Thoracic aorta (tissue), 2 donors: ENCODE data around the gene KXD1. TPM values are rescaled to one million over a fixed set of nuclear protein-coding genes. Genes with fewer than 3 reads are reported as not detected.
"Not testable (repeated sequence)": the region's sequence is repeated elsewhere in the genome, so short reads cannot be mapped to it uniquely, and the experiment has no call there.

ENCODE experiments used
- ATAC-seq: fragments of 150-250 bp; one replicate; pipeline ENCODE4 v1.8.0; 2017; ENCODE audit warnings: low read depth; ENCODE audit not compliant: insufficient number of reproducible peaks, low FRiP score
- DNase-seq: peaks from one replicate; pipeline ENCODE4 v3.0.0-alpha.2; 2020; ENCODE audit warnings: low spot score
- H3K27ac ChIP-seq, 2 donors: fragments of 200-600 bp; sonication (generic); 1 replicate in 1 of 2; 2 replicates in 1 of 2; pipeline ENCODE4 v1.5.1; 2016; ENCODE audit warnings: mild to moderate bottlenecking in 2 of 2, moderate library complexity in 2 of 2
- H3K27me3 ChIP-seq: fragments of 200-600 bp; sonication (generic); replicated peaks from 2 replicates; pipeline ENCODE4 v1.6.0; 2016; ENCODE audit warnings: mild to moderate bottlenecking; ENCODE audit not compliant: insufficient read depth
- H3K36me3 ChIP-seq: fragments of 200-600 bp; sonication (generic); one replicate; pipeline ENCODE4 v1.5.1; 2016
- H3K4me1 ChIP-seq, 2 donors: fragments of 200-600 bp; sonication (generic); 1 replicate in 1 of 2; 2 replicates in 1 of 2; pipeline versions ENCODE4 v1.5.1 to v1.6.0; 2016; ENCODE audit warnings: low read depth in 2 of 2, mild to moderate bottlenecking in 1 of 2; ENCODE audit not compliant: control insufficient read depth in 1 of 2
- H3K4me3 ChIP-seq: fragments of 200-600 bp; sonication (generic); 2 replicates; pipeline ENCODE4 v1.5.1; 2016; ENCODE audit warnings: mild to moderate bottlenecking
- H3K9me3 ChIP-seq: fragments of 200-600 bp; sonication (generic); 2 replicates; pipeline ENCODE4 v1.5.1; 2016
- total RNA-seq, 2 donors: library from RNA; depleted of rRNA; stranded (reverse); fragments of >200 nt; gene quantifications; one replicate each; pipeline versions ENCODE4 v1.1.0 to v1.2.3, GENCODE V29; 2016
- TF ChIP-seq, protein P1 (sequence below): fragments of 200-600 bp; sonication (generic); IDR thresholded peaks from one replicate; pipeline ENCODE4 v1.5.1; 2019; ENCODE audit warnings: antibody characterized with exemption

KXD1 gene
- total RNA-seq, 2 donors from 2014 or later = 99.6 to 174 TPM

DNA sequence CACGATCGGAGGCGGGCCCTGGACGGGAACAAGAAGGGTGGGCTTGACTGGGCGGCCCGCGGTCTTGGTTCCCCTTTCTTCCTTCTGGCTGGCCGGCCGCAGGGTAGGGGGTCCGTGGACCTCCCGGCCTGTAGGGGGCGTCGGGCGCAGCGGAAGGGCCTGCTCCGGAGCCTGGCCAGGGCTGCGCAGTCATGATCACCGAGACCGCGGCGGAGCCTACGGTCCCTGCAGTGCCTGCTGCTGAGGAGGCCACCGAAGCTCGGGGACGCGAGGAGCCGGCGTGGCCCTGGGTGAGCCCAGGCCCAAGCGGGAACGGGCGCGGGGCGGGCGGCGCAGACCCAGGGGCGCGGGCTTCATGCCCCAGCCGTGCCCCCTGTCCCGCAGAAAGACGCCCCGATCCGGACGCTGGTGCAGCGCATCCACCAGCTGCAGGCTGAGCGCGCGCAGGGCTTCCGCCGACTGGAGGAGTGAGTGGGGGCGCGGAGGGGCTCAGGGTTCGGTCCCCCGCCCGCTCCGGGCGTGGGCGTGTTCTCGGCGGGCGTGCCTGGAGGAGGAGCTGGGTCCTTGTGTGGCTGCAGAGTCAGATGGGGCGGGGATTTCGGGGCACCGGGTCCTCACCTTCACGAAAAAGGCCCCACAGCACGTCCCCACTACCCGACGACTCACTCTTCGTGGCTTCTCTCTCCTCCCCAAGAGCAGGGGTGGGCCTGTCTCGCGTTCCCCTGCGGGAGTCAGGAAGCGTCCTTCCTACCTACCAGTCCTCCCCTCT is 31.1 kb downstream of the KXD1 start, which contains the start of gene REX1BD:
Gene REX1BD (plus strand): TSS at position 188 of the 769 bp plus-strand sequence. CDS start 4 bp downstream, at position 192.
- TF ChIP-seq, protein P1, sequence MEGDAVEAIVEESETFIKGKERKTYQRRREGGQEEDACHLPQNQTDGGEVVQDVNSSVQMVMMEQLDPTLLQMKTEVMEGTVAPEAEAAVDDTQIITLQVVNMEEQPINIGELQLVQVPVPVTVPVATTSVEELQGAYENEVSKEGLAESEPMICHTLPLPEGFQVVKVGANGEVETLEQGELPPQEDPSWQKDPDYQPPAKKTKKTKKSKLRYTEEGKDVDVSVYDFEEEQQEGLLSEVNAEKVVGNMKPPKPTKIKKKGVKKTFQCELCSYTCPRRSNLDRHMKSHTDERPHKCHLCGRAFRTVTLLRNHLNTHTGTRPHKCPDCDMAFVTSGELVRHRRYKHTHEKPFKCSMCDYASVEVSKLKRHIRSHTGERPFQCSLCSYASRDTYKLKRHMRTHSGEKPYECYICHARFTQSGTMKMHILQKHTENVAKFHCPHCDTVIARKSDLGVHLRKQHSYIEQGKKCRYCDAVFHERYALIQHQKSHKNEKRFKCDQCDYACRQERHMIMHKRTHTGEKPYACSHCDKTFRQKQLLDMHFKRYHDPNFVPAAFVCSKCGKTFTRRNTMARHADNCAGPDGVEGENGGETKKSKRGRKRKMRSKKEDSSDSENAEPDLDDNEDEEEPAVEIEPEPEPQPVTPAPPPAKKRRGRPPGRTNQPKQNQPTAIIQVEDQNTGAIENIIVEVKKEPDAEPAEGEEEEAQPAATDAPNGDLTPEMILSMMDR = peak; percentile 83
- peaks cover 8% of the 10 kb centered on the region for H3K36me3 ChIP-seq
- H3K4me3 ChIP-seq = peak within 1 kb of the TSS; percentile 89
- no peaks in the 10 kb centered on the region for H3K27me3 ChIP-seq
- peaks cover 11 to 21% of the 10 kb centered on the region in 2 donors for H3K4me1 ChIP-seq
- peak within 1 kb of the TSS; percentile 84 to 86 for H3K27ac ChIP-seq
- no peaks in the 10 kb centered on the region for H3K9me3 ChIP-seq
- peak; percentile 57 for DNase-seq
- peak; percentile 19 for ATAC-seq

DNA sequence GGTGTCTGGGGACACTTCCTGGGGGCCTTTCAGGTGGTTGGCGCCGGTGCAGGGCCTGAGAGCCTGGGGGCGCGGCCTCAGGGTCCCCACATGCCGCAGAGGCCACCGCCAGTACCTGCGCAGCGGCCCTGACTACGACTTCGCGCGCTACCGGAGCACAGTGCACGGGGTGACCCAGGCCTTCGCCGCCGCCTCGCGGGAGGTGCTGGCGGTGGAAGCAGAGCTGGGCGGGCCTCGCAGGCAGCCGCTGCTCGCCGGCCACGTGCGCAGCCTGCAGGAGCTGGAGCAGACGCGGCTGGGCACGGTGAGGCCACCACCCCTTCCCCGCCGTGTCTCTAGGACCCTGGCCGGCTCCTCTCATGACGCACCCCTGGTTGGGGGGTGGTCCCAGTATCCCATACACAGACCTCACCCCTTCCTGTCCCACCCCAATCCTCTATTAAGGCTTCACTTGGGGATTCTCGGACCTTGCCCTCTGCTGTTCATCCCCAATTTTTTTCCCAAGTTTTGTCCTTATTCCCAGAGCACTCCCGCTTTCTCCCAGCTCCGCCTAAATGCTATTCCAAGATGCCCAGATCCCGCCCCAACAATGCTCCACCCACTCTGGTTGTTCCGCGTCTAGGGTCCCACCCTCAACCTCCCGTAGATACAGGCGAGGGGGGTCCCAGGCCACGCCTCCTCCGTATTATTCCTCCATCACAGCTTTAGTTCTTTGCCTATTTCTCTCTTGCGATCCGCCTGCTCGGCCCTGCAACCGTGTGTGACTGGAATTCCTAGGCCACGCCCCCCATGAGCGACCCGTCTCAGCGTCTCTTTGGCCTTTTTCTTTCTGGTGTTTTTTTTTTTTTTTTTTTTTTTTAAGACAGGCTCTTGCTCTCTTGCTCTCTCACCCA is 32.0 kb downstream of the KXD1 start:
- peak; percentile 6 for ATAC-seq

GRCh38 chr19:18590273-18591272 is 32.9 kb downstream of the KXD1 start:
- ATAC-seq (no peak), DNase-seq (no peak)
- Histone ChIP-seq H3K9me3 (no peaks in the 10 kb centered on the region), H3K4me3 (peak overlapping the region; percentile 89), H3K27ac (no peak overlapping the region), H3K4me1 (peaks cover 19 to 35% of the 10 kb centered on the region in 2 donors), H3K27me3 (no peaks in the 10 kb centered on the region), H3K36me3 (peaks cover 8% of the 10 kb centered on the region)
- TF ChIP-seq, protein P1 = no peak

More for the DNA sequence above, 32.0 kb downstream of the KXD1 start:
- DNase-seq = no peak
- TF ChIP-seq, protein P1 = peak; percentile 29
- H3K4me1 ChIP-seq = peaks cover 14 to 27% of the 10 kb centered on the region in 2 donors
- H3K36me3 ChIP-seq = peaks cover 8% of the 10 kb centered on the region
- peak overlapping the region; percentile 84 to 86 for H3K27ac ChIP-seq
- no peaks in the 10 kb centered on the region for H3K27me3 ChIP-seq
- no peaks in the 10 kb centered on the region for H3K9me3 ChIP-seq
- H3K4me3 ChIP-seq = peak overlapping the region; percentile 89

GRCh38 chr19:18591735-18592385 is 34.2 kb downstream of the KXD1 start:
- Histone ChIP-seq H3K27me3 (no peaks in the 10 kb centered on the region), H3K36me3 (peaks cover 8% of the 10 kb centered on the region), H3K4me1 (peaks cover 19 to 35% of the 10 kb centered on the region in 2 donors), H3K27ac (no peak overlapping the region), H3K4me3 (no peak overlapping the region), H3K9me3 (no peaks in the 10 kb centered on the region)
- ATAC-seq (no peak), DNase-seq (no peak)
- TF ChIP-seq, protein P1 = no peak

GRCh38 chr19:18592732-18593131 is 35.1 kb downstream of the KXD1 start:
- H3K9me3 ChIP-seq, ATAC-seq, H3K27me3 ChIP-seq, H3K27ac ChIP-seq, DNase-seq, H3K36me3 ChIP-seq, H3K4me3 ChIP-seq: not testable (repeated sequence)
- H3K4me1 ChIP-seq = peaks cover 19 to 34% of the 10 kb centered on the region in 2 donors
